ENCODE measurements around the gene BAIAP2L1.

Gene BAIAP2L1

DNA sequence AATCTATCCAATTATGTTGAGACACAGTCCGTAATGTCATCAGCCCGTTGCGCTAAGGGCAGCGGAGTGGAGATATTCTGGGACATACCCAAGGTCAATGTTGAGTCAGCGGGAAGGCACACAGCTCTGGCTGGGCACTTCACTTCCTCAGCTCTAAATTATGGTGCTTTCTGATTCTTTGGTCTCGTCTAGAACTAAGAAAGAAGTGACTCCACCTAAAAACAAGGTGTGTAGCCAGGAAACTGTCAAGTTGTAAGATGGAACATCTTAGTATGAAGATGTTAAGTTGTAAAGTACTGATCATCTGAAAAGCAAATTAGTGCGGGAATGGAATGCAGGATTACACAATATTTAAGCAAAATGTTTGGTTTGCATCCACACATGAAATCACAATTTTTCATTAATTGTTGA, 43.1 kb downstream of the BAIAP2L1 start:
- no peak for DNase-seq

DNA sequence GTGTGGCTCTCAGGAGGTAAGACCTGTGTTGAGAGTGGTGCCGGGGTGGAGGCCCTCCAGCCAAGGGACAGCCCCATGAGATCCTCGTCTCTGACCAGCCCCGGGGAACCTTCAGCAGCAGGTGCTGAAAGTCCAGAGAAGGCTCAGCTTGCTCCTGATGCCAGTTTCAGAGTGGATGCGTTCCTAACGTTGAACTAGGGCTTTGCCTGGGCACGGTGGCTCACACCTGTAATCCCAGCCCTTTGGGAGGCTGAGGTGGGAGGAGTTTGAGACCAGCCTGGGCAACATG, 45.7 kb downstream of the BAIAP2L1 start:
- no peak for DNase-seq

DNA sequence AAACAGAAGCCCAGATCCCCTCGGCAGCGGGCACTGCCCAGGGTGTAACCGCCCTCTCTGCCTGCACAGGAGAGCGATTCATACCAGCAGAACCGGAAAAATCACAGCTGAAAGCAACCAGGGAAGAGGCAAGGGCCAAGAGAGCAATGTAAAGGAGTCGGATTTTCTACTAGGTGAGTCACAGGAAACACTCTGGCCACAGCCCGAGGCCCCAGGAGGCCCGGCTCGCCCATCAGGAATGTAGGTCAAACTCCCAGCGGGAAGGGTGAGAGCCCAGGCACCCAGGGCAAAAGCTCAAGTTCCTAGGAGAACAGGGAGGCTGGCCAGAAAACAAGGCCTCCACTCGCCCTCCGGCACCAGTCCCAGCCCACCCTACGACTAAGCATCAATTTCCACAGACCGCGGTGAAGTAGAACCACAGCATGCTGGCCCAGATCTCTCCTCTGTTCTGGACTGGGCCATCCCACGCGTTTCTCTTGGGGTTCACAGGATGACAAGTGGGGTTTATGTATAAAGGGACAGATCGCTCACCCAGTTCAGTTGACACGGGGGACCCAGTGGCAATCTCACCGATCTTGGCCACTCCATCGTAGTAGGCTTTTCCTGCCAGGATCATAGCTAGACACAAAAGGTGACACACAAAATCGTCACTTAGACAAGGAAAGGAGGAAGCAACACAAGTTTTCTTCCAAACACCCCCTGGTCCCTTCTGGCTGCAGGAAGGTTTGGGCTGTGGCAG, 46.2 kb downstream of the BAIAP2L1 start:
- no peak for DNase-seq

DNA sequence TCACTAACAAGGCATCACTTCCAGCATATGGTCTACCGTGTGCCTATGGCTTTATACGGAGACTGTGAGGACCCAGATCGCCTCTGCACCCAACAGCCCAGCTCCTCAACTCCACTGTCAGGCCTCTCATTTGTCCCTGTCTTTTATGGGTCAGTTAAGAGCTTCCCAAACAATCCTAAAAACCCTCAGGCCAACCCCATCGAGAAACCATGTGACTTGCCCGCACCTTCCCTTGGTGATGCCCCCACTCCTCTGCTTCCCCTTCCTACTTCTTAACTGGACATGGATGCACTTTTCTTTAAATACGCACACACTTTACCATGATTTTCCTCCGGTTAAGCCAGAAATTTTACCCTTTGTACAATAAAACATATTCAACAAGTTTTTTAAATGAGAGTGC, 46.8 kb downstream of the BAIAP2L1 start:
- no peak for DNase-seq

DNA sequence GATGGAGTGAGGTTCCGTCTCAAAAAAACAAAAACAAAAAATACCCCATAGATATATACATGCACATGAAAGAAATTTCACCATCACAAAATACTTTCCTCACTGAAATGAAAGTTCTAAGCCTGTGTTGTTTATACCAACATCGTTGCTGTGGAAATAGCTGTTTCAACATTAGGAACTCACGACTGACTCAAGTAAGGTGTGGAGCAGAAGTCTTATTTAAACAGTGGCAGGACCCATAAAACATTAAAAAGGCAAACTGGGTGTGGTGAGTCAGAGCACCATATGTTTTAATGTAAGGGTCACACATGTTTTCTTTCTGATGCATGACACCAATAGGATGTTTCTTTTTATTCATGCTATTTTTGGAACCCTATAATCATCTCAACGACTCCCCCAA, 48.3 kb downstream of the BAIAP2L1 start:
- no peak for DNase-seq

DNA sequence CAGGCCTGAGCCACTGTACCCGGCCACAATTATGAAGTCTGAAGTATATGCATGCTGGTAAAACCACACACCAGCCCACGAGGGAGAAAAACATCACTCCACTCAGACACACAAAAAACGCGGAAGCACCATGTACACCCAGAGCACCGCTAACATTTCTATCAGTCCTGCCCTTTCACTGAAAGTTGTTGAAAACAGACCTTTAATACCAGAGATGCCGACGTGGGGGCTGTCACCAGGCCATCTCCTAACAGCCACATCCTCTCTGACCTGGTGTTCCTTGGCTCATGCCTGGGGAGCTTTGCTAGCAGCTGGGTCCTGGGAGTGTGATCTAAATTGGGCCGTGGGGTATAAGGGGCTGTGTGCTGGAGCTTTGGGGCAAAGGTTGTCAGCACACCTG, 49.8 kb downstream of the BAIAP2L1 start:
- DNase-seq: no peak

DNA sequence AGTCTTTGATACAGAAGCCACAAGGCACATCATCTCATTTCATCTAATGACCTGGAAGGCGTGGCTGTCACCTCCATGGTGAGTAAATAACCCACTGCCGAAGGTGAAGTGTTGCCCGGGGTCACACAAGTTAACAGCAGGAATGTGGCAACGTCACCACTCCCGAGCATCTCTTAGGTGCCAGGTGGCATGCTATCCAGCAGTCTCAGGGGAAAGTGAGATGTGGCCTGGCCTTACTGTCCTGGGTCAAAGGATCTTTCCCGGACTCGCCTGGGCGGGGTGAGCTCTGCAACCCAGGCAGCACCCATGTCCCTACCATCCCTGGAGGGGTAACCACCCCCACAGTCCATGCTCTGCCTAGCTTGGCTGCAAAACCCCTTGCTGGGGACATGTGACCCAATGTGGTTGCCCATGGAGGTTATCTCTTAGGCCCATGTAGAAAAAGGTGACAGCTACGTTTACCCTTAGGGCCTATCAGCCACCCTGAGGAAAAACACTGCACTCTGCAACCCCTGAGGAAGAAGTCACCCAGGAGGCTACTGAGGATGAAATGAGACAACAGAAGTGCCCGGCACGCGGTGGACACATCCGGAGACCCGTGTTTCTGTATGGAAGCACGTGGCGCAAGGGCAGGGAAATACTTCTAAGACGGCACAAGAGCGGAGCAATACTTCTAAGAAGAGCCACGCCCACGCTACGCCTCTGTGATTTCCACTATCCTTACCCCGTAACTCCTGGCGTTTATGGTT, 52.0 kb downstream of the BAIAP2L1 start:
- DNase-seq: no peak

DNA sequence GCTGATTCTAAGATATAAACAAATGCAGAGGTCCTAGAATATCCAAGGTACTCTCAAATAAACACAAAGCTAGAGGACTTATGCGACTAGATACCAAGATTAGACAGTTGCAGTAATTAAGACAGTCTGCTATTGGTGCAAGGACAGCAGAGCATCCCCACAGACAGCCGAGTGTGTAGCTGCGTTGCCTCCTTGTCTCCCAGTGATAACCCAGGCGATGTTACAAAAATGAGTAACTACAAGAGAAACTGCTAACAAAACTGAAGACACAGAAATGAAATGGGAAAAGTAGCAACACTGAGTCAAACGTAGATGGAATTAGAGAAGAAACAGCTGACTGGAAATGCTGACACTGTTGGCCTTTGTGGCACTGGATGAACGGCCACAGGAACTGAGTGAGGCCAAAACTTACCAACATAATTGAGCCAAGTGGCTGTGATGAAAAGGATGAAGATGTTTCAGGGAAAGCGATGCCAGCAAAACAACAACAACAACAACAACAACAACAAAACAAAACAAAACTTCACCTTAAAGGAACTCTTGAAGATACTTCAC, 54.3 kb downstream of the BAIAP2L1 start:
- no peak for DNase-seq

DNA sequence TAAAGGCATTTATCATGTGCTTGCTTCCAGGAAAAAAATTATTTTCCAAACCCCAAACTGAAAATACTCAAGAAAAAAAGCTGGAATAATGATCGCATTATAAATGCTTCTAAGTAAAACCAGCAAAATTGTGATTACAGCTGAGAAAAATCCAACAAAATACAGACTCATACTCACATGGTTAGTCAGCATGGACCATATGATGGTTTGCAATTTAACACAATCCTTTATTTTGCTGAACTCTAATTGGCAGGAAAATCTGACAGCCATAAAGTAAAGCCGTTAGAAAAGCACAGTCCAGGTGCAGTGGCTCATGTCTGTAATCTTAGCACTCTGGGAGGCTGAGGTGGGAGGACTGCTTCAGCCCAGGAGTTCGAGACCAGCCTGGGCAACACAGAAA, 59.8 kb downstream of the BAIAP2L1 start:
- DNase-seq: no peak

DNA sequence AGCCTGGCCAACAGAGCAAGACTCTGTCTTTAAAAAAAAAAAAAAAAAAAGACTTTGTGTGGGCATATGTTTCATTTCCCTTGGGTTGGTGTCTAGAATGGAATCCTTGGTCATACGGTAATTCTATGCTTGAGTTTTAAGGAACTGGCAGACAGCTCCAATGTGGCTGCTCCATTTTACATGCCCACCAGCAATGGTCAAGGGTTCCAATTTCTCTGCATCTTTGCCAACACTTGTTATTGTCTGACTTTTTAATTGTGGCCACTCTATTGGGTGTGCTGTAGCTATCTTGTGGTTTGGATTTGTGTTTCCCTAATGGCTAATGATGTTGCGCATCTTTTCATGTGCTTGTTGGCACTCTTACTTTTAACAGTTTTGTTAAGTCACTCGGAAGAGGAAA, 61.8 kb downstream of the BAIAP2L1 start:
- no peak for DNase-seq

DNA sequence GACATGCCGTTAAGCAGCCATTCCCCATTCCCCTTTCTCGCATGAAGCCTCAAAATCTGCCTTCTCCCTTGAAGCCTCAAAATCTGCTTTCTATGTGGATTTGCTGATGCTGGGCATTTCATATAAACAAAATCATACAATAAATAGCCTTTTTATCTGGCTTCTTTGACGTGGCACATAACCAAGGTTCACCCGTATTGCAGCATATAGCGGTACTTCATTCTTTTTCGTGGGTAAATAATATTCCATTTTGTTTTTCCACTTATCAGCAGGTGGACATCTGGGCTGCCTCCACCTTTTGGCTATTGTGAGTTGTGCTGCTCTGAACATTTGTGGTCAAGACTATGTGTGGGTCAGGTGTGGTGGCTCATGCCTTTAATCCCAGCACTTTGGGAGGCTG, 62.4 kb downstream of the BAIAP2L1 start:
- DNase-seq: no peak

DNA sequence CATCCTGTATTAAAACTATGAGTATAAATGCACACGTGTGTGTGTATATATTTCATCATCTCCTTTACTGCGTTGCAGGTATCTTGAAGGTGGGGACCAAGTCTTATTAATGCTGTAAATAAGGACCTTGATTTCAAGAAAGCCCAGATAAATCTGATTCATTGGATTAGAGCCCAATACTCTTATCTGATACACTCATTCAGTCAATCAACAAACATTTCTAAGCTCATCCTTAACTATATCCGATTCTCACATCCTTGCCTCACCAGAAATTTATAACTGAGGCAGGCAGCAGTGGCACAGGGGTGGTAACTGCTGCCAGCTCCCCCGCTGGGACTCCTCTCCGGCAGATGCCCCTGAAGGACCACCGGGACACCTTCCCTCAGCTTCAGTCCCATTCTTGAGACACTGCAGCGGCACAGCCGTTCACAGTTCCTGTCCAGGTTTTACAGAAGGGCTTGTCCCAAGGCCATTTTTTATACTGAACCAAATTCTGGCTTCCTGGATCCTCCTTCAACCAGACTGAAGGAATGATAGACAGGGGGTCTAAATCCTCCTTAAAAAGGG, 65.4 kb downstream of the BAIAP2L1 start:
- no peak for DNase-seq

DNA sequence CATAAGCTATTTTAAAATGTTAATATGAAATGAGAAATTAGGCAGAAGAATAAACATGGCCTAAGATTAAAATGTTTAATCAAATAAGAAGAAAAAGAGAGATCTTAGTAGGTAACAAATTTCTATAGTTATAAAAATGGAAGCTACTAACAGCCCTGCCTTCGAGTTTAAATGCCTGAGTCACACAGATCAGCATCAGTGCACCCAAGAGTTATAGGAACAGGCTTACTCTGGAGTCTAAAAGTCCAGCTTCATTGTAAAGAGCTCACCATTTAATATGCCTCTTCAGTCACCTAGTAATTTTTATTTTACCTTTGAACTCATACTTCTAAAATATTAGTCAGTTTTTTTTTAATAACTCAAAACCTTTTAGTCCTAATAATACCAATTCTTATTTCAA, 66.8 kb downstream of the BAIAP2L1 start:
- no peak for DNase-seq

DNA sequence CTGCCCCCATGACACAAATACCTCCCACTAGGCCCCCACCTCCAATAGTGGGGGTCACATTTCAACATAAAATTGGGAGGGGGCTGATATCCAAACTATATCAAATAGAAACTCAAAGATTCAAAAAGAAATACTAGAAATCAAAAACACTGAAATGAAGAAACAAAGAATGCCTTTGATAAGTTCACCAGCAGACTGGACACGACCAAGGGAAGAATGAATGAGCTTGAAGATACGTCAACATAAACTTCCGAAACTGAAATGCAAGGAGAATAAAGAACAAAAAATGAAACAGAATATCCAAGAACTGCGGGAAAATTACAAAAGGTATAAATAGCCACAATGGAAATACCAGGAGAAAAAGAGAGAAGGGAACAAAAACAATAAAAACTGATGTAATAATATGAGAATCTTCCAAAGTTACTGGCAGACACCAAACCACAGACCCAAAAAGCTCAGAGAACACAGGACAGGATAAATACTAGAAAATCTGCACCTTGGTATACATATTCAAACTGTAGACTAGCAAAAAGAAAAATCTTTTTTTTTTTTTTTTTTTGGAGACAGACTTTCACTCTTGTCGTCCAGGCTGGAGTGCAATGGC, 69.9 kb downstream of the BAIAP2L1 start:
- no peak for DNase-seq

DNA sequence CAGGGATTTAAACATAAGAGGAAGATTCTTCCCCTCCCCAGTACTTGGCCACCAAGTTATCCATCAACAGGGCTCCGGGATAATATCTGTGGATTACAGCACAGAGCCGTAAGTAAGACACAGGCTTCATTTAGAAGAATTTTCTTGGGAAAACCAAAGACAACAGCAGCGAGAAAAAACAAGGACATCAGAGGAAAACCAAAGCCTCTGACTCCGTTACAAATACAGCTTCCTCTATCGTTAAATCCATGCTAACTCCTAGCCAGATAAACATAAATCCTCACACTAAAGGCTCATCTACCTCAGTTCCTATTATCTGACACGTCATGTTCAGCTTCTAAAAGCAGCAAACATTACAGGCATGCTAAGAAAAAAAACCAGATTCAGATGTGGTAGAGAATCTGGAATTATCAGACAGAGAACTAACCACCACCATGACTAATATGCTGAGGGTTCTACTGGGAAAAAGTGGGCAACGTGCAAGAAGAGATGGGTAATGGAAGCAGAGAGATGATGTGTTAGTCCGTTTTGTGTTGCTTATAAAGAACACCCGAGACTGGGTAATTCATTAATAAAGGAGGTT, 71.0 kb downstream of the BAIAP2L1 start:
- no peak for DNase-seq

DNA sequence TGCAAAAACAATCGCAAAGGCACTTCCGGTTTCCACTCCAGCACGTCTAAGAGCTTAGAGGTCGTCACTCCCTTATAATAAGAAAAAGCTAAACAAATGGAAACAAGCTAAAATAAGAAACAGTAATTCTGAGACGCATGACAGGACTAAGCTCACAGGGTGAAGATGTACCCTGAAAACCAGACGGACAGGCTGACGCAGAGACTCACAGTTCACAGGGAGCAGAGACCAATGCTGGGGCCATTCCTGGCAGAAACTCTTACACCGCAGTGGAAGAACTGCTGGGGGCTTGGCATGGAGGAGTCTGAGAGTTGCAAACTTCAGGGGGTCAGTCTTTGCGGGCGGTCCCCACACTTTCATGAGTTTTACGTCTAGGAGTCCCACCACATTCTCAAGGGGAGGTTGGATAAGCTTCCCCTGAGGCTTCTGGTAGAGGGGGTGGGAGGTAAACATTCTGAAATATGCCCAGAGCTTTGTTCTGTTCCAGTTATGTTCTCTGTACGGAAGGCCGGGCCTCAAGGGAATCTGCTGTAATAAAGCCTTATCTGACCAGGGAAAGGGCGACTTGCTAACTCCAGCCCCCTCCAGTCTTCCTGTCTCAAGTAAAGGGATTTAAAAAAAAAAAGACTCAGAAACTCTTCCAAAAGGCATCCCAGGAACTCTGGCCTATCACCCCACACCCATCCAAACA, 71.6 kb downstream of the BAIAP2L1 start:
- DNase-seq: no peak

DNA sequence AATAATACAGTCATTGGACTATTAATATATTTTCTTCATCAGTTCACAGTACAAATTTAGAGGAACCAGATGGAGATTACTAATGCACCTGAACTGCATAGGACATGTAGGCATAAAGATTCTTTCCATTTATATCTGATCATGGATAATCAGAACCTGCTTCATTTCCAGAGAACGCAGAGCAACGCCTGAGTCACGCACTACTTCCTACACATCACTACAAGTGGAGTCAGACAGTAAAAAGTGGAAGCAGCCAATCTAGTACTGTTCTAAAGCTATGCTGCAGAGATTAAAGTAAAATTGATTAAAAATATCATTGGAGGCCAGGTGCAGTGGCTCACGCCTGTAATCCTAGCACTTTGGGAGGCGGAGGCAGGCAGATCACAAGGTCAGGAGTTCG, 76.1 kb downstream of the BAIAP2L1 start:
- no peak for DNase-seq

DNA sequence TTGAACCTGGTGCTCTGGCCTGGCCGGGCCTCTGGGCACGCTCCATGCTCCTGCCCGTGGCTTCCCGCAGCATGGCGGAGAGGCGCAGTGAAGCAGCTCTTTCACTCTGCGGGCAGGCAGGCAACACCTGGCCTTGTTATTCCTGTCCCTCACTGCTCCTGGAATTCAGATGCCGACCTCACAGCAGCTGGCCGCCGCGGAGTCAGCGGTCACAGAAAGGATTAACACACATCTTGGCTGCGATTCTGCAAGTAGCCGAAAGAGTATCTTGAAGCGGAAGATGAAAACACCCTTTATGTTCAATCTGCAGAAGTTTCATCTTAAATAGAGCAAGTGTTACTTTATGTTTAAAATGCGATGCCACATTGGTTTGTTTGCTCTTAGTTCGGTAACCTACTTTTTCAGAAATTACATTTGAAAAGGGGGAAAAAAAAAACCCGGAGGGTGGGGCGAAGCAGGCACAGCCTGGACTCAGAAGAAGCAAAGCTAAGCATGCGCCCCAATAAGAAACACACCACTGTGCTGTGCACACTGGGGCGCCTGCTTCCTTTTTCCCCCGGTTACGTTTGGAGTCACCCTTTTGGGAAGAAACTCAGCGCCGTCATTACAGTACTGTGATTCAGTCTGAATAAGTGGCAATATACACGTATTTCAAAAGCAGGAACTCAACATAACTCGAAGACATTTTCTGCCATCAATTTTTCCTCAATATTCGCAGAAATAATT, 77.1 kb downstream of the BAIAP2L1 start:
- DNase-seq: no peak

DNA sequence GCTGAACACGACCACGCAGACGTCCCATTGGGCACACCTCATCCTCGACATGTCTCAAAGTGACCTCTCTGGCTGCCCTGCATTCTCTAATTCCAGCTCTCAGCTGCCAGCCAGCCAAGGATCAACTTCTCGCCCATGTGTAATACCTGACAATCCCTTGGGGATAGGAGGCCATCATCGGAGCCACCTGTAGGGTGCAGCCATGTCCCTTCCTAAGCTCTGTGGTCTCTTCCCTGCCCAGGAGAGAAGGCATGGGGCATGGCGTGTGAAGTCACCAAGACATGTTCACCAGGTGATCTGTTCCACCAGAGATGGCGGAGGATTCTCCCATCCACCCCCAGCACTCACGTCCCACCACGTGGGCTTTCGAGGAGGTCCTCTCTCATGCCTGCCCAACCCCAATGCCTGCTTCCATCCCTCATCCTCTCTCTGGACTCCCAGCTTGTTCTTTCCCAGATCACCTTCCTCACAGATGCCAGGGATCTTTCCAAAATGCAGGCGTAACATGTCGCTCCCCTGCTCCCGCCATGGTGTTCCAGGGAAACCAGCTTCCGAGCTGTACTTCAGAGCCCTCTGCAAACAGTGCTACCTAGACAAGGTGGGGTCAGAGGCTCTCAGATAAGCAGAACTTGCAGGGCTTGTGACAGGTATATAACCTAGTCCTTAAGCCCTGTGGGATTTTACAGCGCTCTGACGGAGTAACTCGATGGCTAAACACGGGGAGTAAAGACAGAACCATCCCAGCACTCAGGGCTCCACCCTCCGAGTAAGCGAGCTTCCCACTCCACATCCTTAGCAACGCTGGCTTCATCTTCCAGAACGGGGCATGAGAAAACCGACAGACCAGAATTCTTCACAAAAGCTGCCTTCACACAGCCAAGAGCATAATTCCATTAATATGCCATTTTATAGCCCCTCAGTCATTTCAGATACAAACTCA, 78.3 kb downstream of the BAIAP2L1 start:
- no peak for DNase-seq

DNA sequence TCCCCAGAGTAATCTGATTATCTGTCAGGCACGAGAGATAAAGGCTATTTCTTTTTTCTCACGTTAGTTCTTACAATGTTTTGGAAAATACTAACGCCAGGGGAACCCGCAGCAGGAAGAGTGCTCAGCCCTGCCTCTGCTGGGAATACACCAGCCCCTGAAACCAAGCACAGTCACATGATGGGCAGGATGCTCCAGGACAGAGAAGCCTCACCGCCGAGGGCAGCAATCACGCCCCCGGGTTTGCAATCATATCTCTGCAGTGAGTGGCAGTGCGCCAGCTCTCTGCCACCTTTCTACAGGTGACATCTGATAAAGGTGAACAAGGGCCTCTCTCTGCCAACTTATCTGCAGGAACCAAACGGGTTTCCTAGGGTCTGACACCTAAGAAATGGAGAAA, 79.6 kb downstream of the BAIAP2L1 start:
- no peak for DNase-seq

DNA sequence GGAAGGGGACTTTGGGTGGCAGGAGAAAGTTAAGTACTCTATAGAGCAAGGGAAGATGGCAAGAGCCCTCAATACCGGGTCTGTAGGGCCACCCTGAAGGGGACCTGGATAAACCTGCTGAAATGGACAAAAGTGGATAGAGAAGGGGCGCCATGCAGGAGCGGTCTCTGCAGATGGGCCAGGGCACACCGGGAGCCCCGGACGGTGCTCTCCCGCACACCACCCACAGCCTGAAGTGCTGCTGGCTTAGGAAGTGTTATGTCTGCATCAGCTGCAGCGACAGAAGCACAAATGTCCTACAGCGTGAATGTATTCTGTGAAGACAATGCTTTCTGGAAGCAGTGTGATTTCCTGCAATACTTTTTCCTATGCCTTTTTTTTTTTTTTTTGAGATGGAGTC, 81.7 kb downstream of the BAIAP2L1 start:
- DNase-seq: no peak

Measured in suppressor macrophage (primary cell).